Measurements from ENCODE around the gene SOCS1. TPM values are rescaled to one million over a fixed set of nuclear protein-coding genes. Genes with fewer than 3 reads are reported as not detected.
"Not testable (repeated sequence)": the region's sequence is repeated elsewhere in the genome, so short reads cannot be mapped to it uniquely, and the experiment has no call there.

The SOCS1 gene
- total RNA-seq, 1 experiment from 2014 or later = 12.5 TPM

- H3K4me1 ChIP-seq (ENCODE audit: insufficient read depth, low read length) = no peaks in the 10 kb centered on the region
- H3K79me2 ChIP-seq (ENCODE audit: low read length) = no peaks in the 10 kb centered on the region
- H4K20me1 ChIP-seq (ENCODE audit: low read length) = no peaks in the 10 kb centered on the region
- ChIA-PET CTCF (no interaction called here), POLR2A (ENCODE audit: unreplicated experiment) (no interaction called here)
- no peak overlapping the region for H3K27ac ChIP-seq (ENCODE audit: low read length)
- DNase-seq = no peak
- no peak overlapping the region for H2AFZ ChIP-seq (ENCODE audit: low read length)
- no peak overlapping the region for H3K4me3 ChIP-seq (ENCODE audit: low read length)
- no peak overlapping the region for H3K4me2 ChIP-seq (ENCODE audit: low read length)
- no peaks in the 10 kb centered on the region for H3K9me2 ChIP-seq (replicated peaks; ENCODE audit: low read length)
- no peaks in the 10 kb centered on the region for H3K9me3 ChIP-seq (ENCODE audit: low read length)
- no peaks in the 10 kb centered on the region for H3K36me3 ChIP-seq (ENCODE audit: low read depth, low read length)
- ATAC-seq = no peak
- H3K9ac ChIP-seq (ENCODE audit: low read length) = no peak overlapping the region
- BruUV-seq (replicated peaks) = no TSS peak
- no peaks in the 10 kb centered on the region for H3F3A ChIP-seq (ENCODE audit: low read length, unreplicated experiment)
- TF ChIP-seq, protein P1, sequence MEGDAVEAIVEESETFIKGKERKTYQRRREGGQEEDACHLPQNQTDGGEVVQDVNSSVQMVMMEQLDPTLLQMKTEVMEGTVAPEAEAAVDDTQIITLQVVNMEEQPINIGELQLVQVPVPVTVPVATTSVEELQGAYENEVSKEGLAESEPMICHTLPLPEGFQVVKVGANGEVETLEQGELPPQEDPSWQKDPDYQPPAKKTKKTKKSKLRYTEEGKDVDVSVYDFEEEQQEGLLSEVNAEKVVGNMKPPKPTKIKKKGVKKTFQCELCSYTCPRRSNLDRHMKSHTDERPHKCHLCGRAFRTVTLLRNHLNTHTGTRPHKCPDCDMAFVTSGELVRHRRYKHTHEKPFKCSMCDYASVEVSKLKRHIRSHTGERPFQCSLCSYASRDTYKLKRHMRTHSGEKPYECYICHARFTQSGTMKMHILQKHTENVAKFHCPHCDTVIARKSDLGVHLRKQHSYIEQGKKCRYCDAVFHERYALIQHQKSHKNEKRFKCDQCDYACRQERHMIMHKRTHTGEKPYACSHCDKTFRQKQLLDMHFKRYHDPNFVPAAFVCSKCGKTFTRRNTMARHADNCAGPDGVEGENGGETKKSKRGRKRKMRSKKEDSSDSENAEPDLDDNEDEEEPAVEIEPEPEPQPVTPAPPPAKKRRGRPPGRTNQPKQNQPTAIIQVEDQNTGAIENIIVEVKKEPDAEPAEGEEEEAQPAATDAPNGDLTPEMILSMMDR (conservative IDR thresholded peaks at IDR 0.05; ENCODE audit: low read depth, low read length) = no peak
- TF ChIP-seq EZH2 (IDR thresholded peaks at IDR 0.05; ENCODE audit: low read length, unreplicated experiment) (no peak), EZH2phosphoT487 (IDR thresholded peaks at IDR 0.05; ENCODE audit: borderline replicate concordance, low read length) (no peak)
- intact Hi-C loops (cut with micrococcal nuclease) = no loop called here
- H3K27me3 ChIP-seq (ENCODE audit: low read length) = no peaks in the 10 kb centered on the region
Measured at GRCh38 chr16:11290102-11290893, 34.3 kb upstream of the SOCS1 start.

DNA sequence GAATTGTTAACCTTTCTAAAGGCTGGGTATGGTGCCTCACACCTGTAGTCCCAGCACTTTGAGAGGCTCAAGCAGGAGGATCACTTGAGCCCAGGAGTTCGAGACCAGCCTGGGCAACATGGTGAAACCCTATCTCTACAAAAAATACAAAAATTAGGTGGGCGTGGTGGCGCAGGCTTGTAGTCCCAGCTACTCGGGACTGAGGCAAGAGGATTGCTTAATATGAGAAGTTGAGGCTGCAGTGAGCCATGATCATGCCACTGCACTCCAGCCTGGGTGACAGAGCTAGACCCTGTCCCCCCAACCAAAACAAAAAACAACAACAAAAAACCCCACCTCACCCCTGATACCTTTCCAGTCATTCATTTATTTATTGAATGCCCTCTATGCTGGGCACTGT is 33.7 kb upstream of the SOCS1 start:
- H4K20me1 ChIP-seq (ENCODE audit: low read length); CTCF ChIA-PET; H3K9ac ChIP-seq (ENCODE audit: low read length); H3K79me2 ChIP-seq (ENCODE audit: low read length); H3F3A ChIP-seq (ENCODE audit: low read length, unreplicated experiment); H3K9me3 ChIP-seq (ENCODE audit: low read length); H3K4me2 ChIP-seq (ENCODE audit: low read length); H3K4me1 ChIP-seq (ENCODE audit: insufficient read depth, low read length); H3K27me3 ChIP-seq (ENCODE audit: low read length); H3K9me2 ChIP-seq (replicated peaks; ENCODE audit: low read length); H3K36me3 ChIP-seq (ENCODE audit: low read depth, low read length); DNase-seq; H2AFZ ChIP-seq (ENCODE audit: low read length); POLR2A ChIA-PET (ENCODE audit: unreplicated experiment); ATAC-seq; H3K27ac ChIP-seq (ENCODE audit: low read length); H3K4me3 ChIP-seq (ENCODE audit: low read length); BruUV-seq (replicated peaks); intact Hi-C loops (cut with micrococcal nuclease): not testable (repeated sequence)

GRCh38 chr16:11289202-11289601 is 33.2 kb upstream of the SOCS1 start:
- CTCF ChIA-PET = no interaction called here
- Histone ChIP-seq H3K27me3 (ENCODE audit: low read length) (no peaks in the 10 kb centered on the region), H3K79me2 (ENCODE audit: low read length) (no peaks in the 10 kb centered on the region), H3K4me1 (ENCODE audit: insufficient read depth, low read length) (no peaks in the 10 kb centered on the region), H3K9me3 (ENCODE audit: low read length) (no peaks in the 10 kb centered on the region), H3F3A (ENCODE audit: low read length, unreplicated experiment) (no peaks in the 10 kb centered on the region), H3K9me2 (replicated peaks; ENCODE audit: low read length) (no peaks in the 10 kb centered on the region), H2AFZ (ENCODE audit: low read length) (no peak overlapping the region), H3K9ac (ENCODE audit: low read length) (no peak overlapping the region), H3K27ac (ENCODE audit: low read length) (no peak overlapping the region), H4K20me1 (ENCODE audit: low read length) (no peaks in the 10 kb centered on the region), H3K4me3 (ENCODE audit: low read length) (no peak overlapping the region), H3K36me3 (ENCODE audit: low read depth, low read length) (no peaks in the 10 kb centered on the region), H3K4me2 (ENCODE audit: low read length) (no peak overlapping the region)
- POLR2A ChIA-PET (ENCODE audit: unreplicated experiment) = no interaction called here
- ATAC-seq (no peak), DNase-seq (no peak)
- no TSS peak for BruUV-seq (replicated peaks)
- intact Hi-C loops (cut with micrococcal nuclease) = no loop called here
- TF ChIP-seq EZH2 (IDR thresholded peaks at IDR 0.05; ENCODE audit: low read length, unreplicated experiment) (no peak), EZH2phosphoT487 (IDR thresholded peaks at IDR 0.05; ENCODE audit: borderline replicate concordance, low read length) (no peak)
- TF ChIP-seq, protein P1 (conservative IDR thresholded peaks at IDR 0.05; ENCODE audit: low read depth, low read length) = no peak

Data from PC-3 (cell line).